ENCODE data around the gene DUSP10. TPM values are rescaled to one million over a fixed set of nuclear protein-coding genes. Genes with fewer than 3 reads are reported as not detected.

DUSP10 gene
- total RNA-seq, 6 experiments from 2014 or later: 7.7 to 22.3 (median 16.3) TPM

GRCh38 chr1:221722254-221723017, 19.5 kb downstream of the DUSP10 start:
- no peak overlapping the region for H3K27ac ChIP-seq
- peaks cover 0 to 72% (median 11%) of the 10 kb centered on the region in 4 donors for H3K4me1 ChIP-seq
- intact Hi-C loops (cut with DNase I): no loop called here
- H3K9me3 ChIP-seq: no peaks in the 10 kb centered on the region
- WGBS (ENCODE audit: insufficient coverage, low coverage, low lambda C conversion rate, missing lambda C conversion rate): 100% methylated on average over 1 of the region's 3 CpGs
- H3K36me3 ChIP-seq: no peaks in the 10 kb centered on the region
- H3K4me3 ChIP-seq: no peak overlapping the region
- no peaks in the 10 kb centered on the region for H3K27me3 ChIP-seq
- TF ChIP-seq POLR2A (IDR thresholded peaks at IDR 0.05): no peak
- TF ChIP-seq CTCF (IDR thresholded peaks at IDR 0.05): no peak
- ATAC-seq: no peak
- no peak for DNase-seq

GRCh38 chr1:221720545-221720944, 21.3 kb downstream of the DUSP10 start:
- TF ChIP-seq POLR2A (IDR thresholded peaks at IDR 0.05) (no peak), CTCF (IDR thresholded peaks at IDR 0.05) (no peak)
- Histone ChIP-seq H3K9me3 (no peaks in the 10 kb centered on the region), H3K36me3 (no peaks in the 10 kb centered on the region), H3K27me3 (no peaks in the 10 kb centered on the region), H3K27ac (no peak overlapping the region), H3K4me1 (peaks cover 0 to 70% (median 15%) of the 10 kb centered on the region in 4 donors), H3K4me3 (no peak overlapping the region)
- intact Hi-C loops (cut with DNase I): no loop called here
- ATAC-seq (no peak), DNase-seq (no peak)
- WGBS (ENCODE audit: insufficient coverage, low coverage, low lambda C conversion rate, missing lambda C conversion rate): 100% methylated on average over 2 of the region's 2 CpGs

- no peak for DNase-seq
- Histone ChIP-seq H3K9me3 (no peaks in the 10 kb centered on the region), H3K4me1 (peaks cover 0 to 68% (median 15%) of the 10 kb centered on the region in 4 donors), H3K27me3 (no peaks in the 10 kb centered on the region), H3K27ac (peak overlapping the region in 1 of 3 donors; percentile 97), H3K4me3 (no peak overlapping the region), H3K36me3 (no peaks in the 10 kb centered on the region)
- intact Hi-C loops (cut with DNase I): no loop called here
- TF ChIP-seq POLR2A (IDR thresholded peaks at IDR 0.05) (no peak), CTCF (IDR thresholded peaks at IDR 0.05) (no peak)
- WGBS (ENCODE audit: insufficient coverage, low coverage, low lambda C conversion rate, missing lambda C conversion rate): 94% methylated on average over 2 of the region's 2 CpGs
- ATAC-seq: no peak
Observed at GRCh38 chr1:221719987-221720386, 21.9 kb downstream of the DUSP10 start.

- Histone ChIP-seq H3K27me3 (no peaks in the 10 kb centered on the region), H3K27ac (peak overlapping the region; percentile 22 to 97 (median 92)), H3K4me1 (peaks cover 0 to 69% (median 16%) of the 10 kb centered on the region in 4 donors), H3K4me3 (no peak overlapping the region), H3K36me3 (no peaks in the 10 kb centered on the region), H3K9me3 (no peaks in the 10 kb centered on the region)
- TF ChIP-seq CTCF (IDR thresholded peaks at IDR 0.05) (no peak), POLR2A (IDR thresholded peaks at IDR 0.05) (no peak)
- 71% methylated on average over 1 of the region's 1 CpG for WGBS (ENCODE audit: insufficient coverage, low coverage, low lambda C conversion rate, missing lambda C conversion rate)
- intact Hi-C loops (cut with DNase I): no loop called here
- ATAC-seq: no peak
- DNase-seq: no peak
Observed at GRCh38 chr1:221719278-221719597, 22.7 kb downstream of the DUSP10 start.
